K562 (cell line): ENCODE results near the gene PNISR. TPM values are rescaled to one million over a fixed set of nuclear protein-coding genes. Genes with fewer than 3 reads are reported as not detected.

Source experiments
- ATAC-seq: fragments of 200-7000 bp; cut with Tn5 transposase; 3 replicates; pipeline ENCODE4 v1.9.1; 2020; ENCODE audit warnings: moderate library complexity
- BruUV-seq: library from RNA; stranded (reverse); fragments of 400-500 nt; replicated peaks from 2 replicates; lab custom pipeline; 2021; lab: Mats Ljungman, UMichigan
- CTCF ChIA-PET: fragments of 300-600 bp; formaldehyde crosslinking; extraction: SDS; loops from one replicate; lab custom pipeline; 2021; ENCODE audit warnings: low intra/inter-chr PET ratio; lab: Yijun Ruan, JAX
- POLR2A ChIA-PET: fragments of 300-600, 350-650 bp; sonication (Branson Sonifier 250); formaldehyde crosslinking; extraction: SDS; loops from one replicate; lab custom pipeline; 2021; ENCODE audit warnings: antibody characterized with exemption, inconsistent platforms; lab: Yijun Ruan, JAX
- DNase-seq, 4 experiments: peaks; one replicate each; pipeline versions ENCODE4 v3.0.0 to v3.0.0-alpha.2; 2011 to 2018; ENCODE audit warnings: low spot score in 3 of 4, mixed read lengths in 3 of 4; ENCODE audit errors: extremely low read depth in 1 of 4
- FAIRE-seq: peaks from 2 replicates; lab custom pipeline; 2011; peaks lifted over from hg19 to GRCh38; lab: Jason Lieb, UNC
- H2AFZ ChIP-seq: 2 replicates; pipeline ENCODE4 v1.6.0; 2011; ENCODE audit warnings: low read depth, low read length, control low read depth, inconsistent platforms
- H3K27ac ChIP-seq: fragments of 200-600 bp; 3 replicates; pipeline ENCODE4 v1.8.0; 2011; ENCODE audit warnings: low read depth, mild to moderate bottlenecking, control low read depth, inconsistent platforms, low read length, moderate library complexity, mixed read lengths; ENCODE audit errors: extremely low read depth
- H3K27me3 ChIP-seq, 2 experiments: fragments of 300-600 bp in 1 of 2; 2 replicates in 1 of 2; 3 replicates in 1 of 2; pipeline versions ENCODE4 v1.6.0 to v1.8.0; 2011; ENCODE audit warnings: inconsistent platforms in 2 of 2, low read length in 2 of 2, mild to moderate bottlenecking in 1 of 2, mixed read lengths in 1 of 2, moderate library complexity in 1 of 2; ENCODE audit not compliant: control insufficient read depth in 2 of 2, insufficient read depth in 2 of 2
- H3K36me3 ChIP-seq: fragments of 300-600 bp; 3 replicates; pipeline ENCODE4 v1.8.0; 2011; ENCODE audit warnings: mild to moderate bottlenecking, low read length, inconsistent platforms; ENCODE audit not compliant: control insufficient read depth, insufficient read depth
- H3K4me1 ChIP-seq, 2 experiments: fragments of 200-600 bp in 1 of 2; replicated peaks in 1 of 2; 2 replicates in 1 of 2; 3 replicates in 1 of 2; pipeline versions ENCODE4 v1.5.1 to v1.8.0; 2011; ENCODE audit warnings: inconsistent platforms in 2 of 2, low read length in 2 of 2, mild to moderate bottlenecking in 1 of 2, mixed read lengths in 1 of 2, moderate library complexity in 1 of 2; ENCODE audit not compliant: control insufficient read depth in 2 of 2, insufficient read depth in 2 of 2
- H3K4me2 ChIP-seq: 2 replicates; pipeline ENCODE4 v1.6.1; 2011; ENCODE audit warnings: low read length, control low read depth, inconsistent platforms, mixed read lengths; ENCODE audit not compliant: insufficient read depth
- H3K4me3 ChIP-seq: fragments of 200-600 bp; sonication (generic), shearing (Covaris generic); 2 replicates; pipeline ENCODE4 v1.5.1; 2016; ENCODE audit warnings: control low read depth, inconsistent platforms
- H3K79me2 ChIP-seq: fragments of 200-600 bp; 3 replicates; pipeline ENCODE4 v1.8.0; 2011; ENCODE audit warnings: low read length, inconsistent platforms; ENCODE audit not compliant: control insufficient read depth, insufficient read depth
- H3K9ac ChIP-seq, 2 experiments: 2 replicates each; pipeline versions ENCODE4 v1.6.0 to v1.6.1; 2011; ENCODE audit warnings: low read depth in 2 of 2, low read length in 2 of 2, control low read depth in 1 of 2, inconsistent platforms in 1 of 2, mild to moderate bottlenecking in 1 of 2, mixed read lengths in 1 of 2; ENCODE audit not compliant: insufficient read depth in 1 of 2
- H3K9me1 ChIP-seq: one replicate; pipeline ENCODE4 v1.6.0; 2011; ENCODE audit warnings: inconsistent platforms, mild to moderate bottlenecking, low read length, moderate library complexity; ENCODE audit not compliant: control insufficient read depth, insufficient read depth
- H3K9me3 ChIP-seq: replicated peaks from 2 replicates; pipeline ENCODE4 v1.5.1; 2011; ENCODE audit warnings: low read depth, low read length, inconsistent platforms; ENCODE audit not compliant: control insufficient read depth, insufficient read depth
- H4K20me1 ChIP-seq: replicated peaks from 2 replicates; pipeline ENCODE4 v1.6.1; 2011; ENCODE audit warnings: low read length, inconsistent platforms, mixed read lengths; ENCODE audit not compliant: control insufficient read depth, insufficient read depth
- CC2D1A ChIP-seq: fragments of 450-650 bp; IDR thresholded peaks from 2 replicates; pipeline ENCODE4 v1.6.1; 2017; ENCODE audit warnings: mild to moderate bottlenecking
- FOSL1 ChIP-seq: fragments of 200-800 bp; sonication (Bioruptor generic); conservative IDR thresholded peaks from 2 replicates; pipeline ENCODE4 v1.6.1; 2016; ENCODE audit warnings: missing genetic modification characterization, missing compliant biosample characterization
- MAFF ChIP-seq: IDR thresholded peaks from 2 replicates; pipeline ENCODE4 v1.6.1; 2012; ENCODE audit warnings: low read length, improper control_type of control experiment
- MEIS2 ChIP-seq: fragments of 450-650 bp; IDR thresholded peaks from 2 replicates; pipeline ENCODE4 v1.6.1; 2014; ENCODE audit warnings: mild to moderate bottlenecking; ENCODE audit not compliant: partially characterized antibody
- NCOA2 ChIP-seq, 2 experiments: fragments of 450-650 bp; IDR thresholded peaks; 2 replicates each; pipeline ENCODE4 v1.6.1; 2018; ENCODE audit warnings: mild to moderate bottlenecking in 2 of 2, moderate library complexity in 1 of 2; ENCODE audit not compliant: partially characterized antibody in 2 of 2
- PML ChIP-seq: IDR thresholded peaks from 2 replicates; pipeline ENCODE4 v1.6.1; 2012; ENCODE audit warnings: low read length, inconsistent platforms
- ZFP1 ChIP-seq: fragments of 450-650 bp; formaldehyde crosslinking; IDR thresholded peaks from 2 replicates; pipeline ENCODE4 v1.4.0; 2020; ENCODE audit warnings: mild to moderate bottlenecking, mixed read lengths
- ZNF121 ChIP-seq: sonication (generic); formaldehyde crosslinking; conservative IDR thresholded peaks from 2 replicates; pipeline ENCODE4 v1.8.0; 2022; ENCODE audit warnings: missing genetic modification reagents
- WGBS: fragments of 100-300 bp; shearing (Covaris generic); methylation state at CpG from one replicate; pipeline ENCODE4 v1.1.6; 2016; ENCODE audit warnings: low coverage, mixed read lengths; ENCODE audit not compliant: insufficient coverage; ENCODE audit errors: missing lambda C conversion rate; 5-methylcytosine and 5-hydroxymethylcytosine counted together
- in situ Hi-C: fragments of 300-500 bp; cut with MboI; formaldehyde crosslinking; loops from 4 replicates; pipeline ENCODE4 v1.15.0; 2018; ENCODE audit warnings: inconsistent platforms, mixed read lengths
- intact Hi-C: fragments of 100-400 bp; cut with micrococcal nuclease; formaldehyde crosslinking; loops from 2 replicates; pipeline ENCODE4 v1.14.2; 2022
- polyA plus RNA-seq, 8 experiments: library from polyadenylated mRNA; depleted of rRNA in 4 of 8; stranded (reverse) in 5 of 8; unstranded in 3 of 8; fragments of >200 nt; fragmentation: Nextera tagmentation in 2 of 8; fragmentation: Illumina TruSeq in 1 of 8; extraction: Ambion mirVana in 2 of 8; extraction: Trizol in 1 of 8; gene quantifications; 2 replicates each; pipeline versions ENCODE4 v1.2.1 to v1.2.3, GENCODE V29; 2011 to 2014; ENCODE audit warnings: inconsistent platforms in 1 of 8, missing spikeins in 1 of 8
- total RNA-seq, 7 experiments: library from RNA; depleted of rRNA in 6 of 7; stranded (reverse); fragments of >200 nt in 6 of 7; fragmentation: Illumina TruSeq in 2 of 7; extraction: Trizol in 2 of 7; gene quantifications; 2 replicates each; pipeline versions ENCODE4 v1.2.1 to v1.2.3, GENCODE V29; 2011 to 2021; ENCODE audit warnings: low replicate concordance in 1 of 7
- TF ChIP-seq, protein P1 (sequence below), 2 experiments: fragments of 450-650 bp in 1 of 2; sonication (generic) in 1 of 2; formaldehyde crosslinking in 1 of 2; IDR thresholded peaks in 1 of 2; conservative IDR thresholded peaks in 1 of 2; 2 replicates each; pipeline versions ENCODE4 v1.6.1 to v1.8.1; 2016 to 2023; ENCODE audit warnings: mild to moderate bottlenecking in 2 of 2, moderate library complexity in 2 of 2, inconsistent platforms in 1 of 2, missing genetic modification reagents in 1 of 2
- TF ChIP-seq, protein P2 (sequence below): fragments of 450-650 bp; IDR thresholded peaks from 2 replicates; pipeline ENCODE4 v1.6.1; 2016
- TF ChIP-seq, protein P3 (sequence below): sonication (generic); formaldehyde crosslinking; IDR thresholded peaks from 2 replicates; pipeline ENCODE4 v1.8.0; 2023; ENCODE audit warnings: mild to moderate bottlenecking, missing genetic modification reagents

Gene PNISR
- total and polyA plus RNA-seq, 9 of the 15 experiments (the other 6 are each of a cell fraction or from before 2014, with no cell fraction given): 97.4 to 206 (median 131) TPM

DNA sequence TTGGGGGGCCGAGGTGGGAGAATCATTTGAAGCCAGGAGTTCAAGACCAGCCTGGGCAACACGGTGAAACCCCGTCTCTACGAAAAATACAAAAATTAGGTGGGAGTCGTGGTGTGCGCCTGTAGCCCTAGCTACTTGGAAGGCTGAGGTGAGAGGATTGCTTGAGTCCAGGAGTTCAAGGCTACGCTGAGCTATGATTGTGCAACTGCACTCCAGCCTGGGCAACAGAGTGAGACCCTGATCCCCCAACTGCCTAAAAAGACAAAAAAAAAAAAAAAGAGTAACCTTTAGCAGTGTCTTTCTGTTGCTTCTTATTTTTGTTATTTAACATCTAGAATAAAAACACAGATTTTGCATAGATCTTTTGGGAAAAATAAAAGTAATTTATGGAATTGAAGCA, 18.0 kb downstream of the PNISR start:
- Histone ChIP-seq H4K20me1 (no peaks in the 10 kb centered on the region), H3K27ac (no peak overlapping the region), H3K9me1 (no peaks in the 10 kb centered on the region), H3K9me3 (no peaks in the 10 kb centered on the region), H3K36me3 (peaks cover 96% of the 10 kb centered on the region), H3K4me2 (no peak overlapping the region), H3K79me2 (peaks cover 17% of the 10 kb centered on the region), H3K9ac (no peak overlapping the region), H3K27me3 (no peaks in the 10 kb centered on the region), H3K4me3 (no peak overlapping the region), H2AFZ (no peak overlapping the region), H3K4me1 (no peaks in the 10 kb centered on the region)
- FAIRE-seq: no peak
- ChIA-PET POLR2A (interaction anchor here (1.2 kb wide), 1 partner anchor 19 kb away, joined by 3 read pairs; no protein-coding TSS in a partner anchor), CTCF (no interaction called here)
- DNase-seq: no peak
- 77% methylated on average over 7 of the region's 7 CpGs for WGBS
- BruUV-seq: no TSS peak
- in situ Hi-C loops: no loop called here
- TF ChIP-seq ZNF121: peak; percentile 34
- TF ChIP-seq, protein P1, sequence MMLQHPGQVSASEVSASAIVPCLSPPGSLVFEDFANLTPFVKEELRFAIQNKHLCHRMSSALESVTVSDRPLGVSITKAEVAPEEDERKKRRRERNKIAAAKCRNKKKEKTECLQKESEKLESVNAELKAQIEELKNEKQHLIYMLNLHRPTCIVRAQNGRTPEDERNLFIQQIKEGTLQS (IDR thresholded peaks at IDR 0.05): no peak
- TF ChIP-seq, protein P1 (CRISPR knock-in tag; conservative IDR thresholded peaks at IDR 0.05): no peak
- ATAC-seq: no peak
- intact Hi-C loops: no loop called here

DNA sequence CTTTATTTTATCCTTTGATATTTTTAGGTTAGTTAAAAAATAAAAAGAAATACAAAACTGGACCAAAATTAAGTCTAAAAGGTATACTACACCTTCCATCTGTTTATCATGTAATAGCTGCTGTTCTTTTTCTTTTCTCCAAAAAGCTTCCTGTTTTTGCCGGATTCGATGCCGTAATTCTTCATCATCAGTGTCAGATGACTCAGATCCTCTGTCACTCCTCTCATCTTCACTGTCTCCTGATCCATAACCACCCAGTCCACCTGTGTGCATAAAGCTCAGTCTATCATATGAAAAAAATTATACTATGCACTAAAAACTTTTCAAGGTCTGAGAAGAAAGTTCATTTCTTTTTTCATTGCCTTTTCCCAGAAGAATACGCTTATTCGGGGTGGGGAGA, 22.7 kb downstream of the PNISR start:
- TF ChIP-seq PML (no peak), FOSL1 (tag) (0 out of 2 replicates have a peak, but pooled peaks have one; percentile 19), MEIS2 (peak; percentile 34), MAFF (no peak), NCOA2 (IDR thresholded peaks at IDR 0.05; ENCODE audit: partially characterized antibody in 2 of 2) (no peak), ZFP1 (no peak), CC2D1A (no peak)
- TF ChIP-seq, protein P2, sequence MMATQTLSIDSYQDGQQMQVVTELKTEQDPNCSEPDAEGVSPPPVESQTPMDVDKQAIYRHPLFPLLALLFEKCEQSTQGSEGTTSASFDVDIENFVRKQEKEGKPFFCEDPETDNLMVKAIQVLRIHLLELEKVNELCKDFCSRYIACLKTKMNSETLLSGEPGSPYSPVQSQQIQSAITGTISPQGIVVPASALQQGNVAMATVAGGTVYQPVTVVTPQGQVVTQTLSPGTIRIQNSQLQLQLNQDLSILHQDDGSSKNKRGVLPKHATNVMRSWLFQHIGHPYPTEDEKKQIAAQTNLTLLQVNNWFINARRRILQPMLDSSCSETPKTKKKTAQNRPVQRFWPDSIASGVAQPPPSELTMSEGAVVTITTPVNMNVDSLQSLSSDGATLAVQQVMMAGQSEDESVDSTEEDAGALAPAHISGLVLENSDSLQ: 0 out of 2 replicates have a peak, but pooled peaks have one; percentile 28
- TF ChIP-seq, protein P3, sequence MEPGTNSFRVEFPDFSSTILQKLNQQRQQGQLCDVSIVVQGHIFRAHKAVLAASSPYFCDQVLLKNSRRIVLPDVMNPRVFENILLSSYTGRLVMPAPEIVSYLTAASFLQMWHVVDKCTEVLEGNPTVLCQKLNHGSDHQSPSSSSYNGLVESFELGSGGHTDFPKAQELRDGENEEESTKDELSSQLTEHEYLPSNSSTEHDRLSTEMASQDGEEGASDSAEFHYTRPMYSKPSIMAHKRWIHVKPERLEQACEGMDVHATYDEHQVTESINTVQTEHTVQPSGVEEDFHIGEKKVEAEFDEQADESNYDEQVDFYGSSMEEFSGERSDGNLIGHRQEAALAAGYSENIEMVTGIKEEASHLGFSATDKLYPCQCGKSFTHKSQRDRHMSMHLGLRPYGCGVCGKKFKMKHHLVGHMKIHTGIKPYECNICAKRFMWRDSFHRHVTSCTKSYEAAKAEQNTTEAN: no peak
- DNase-seq (no peak), FAIRE-seq (no peak), ATAC-seq (no peak)
- ChIA-PET POLR2A (interaction anchor here (0.6 to 1.9 kb wide), 5 partner anchors 9 to 109 kb away, joined by 3 to 9 read pairs (median 5); partner anchors contain the start of genes COQ3 and PNISR), CTCF (no interaction called here)
- no peaks in the 10 kb centered on the region for H3K79me2 ChIP-seq
- intact Hi-C loops (no loop called here), in situ Hi-C loops (no loop called here)
- H3K4me3 ChIP-seq: no peak overlapping the region
- H3K4me1 ChIP-seq: no peaks in the 10 kb centered on the region
- no peaks in the 10 kb centered on the region for H3K27me3 ChIP-seq
- H3K36me3 ChIP-seq: peaks cover 97% of the 10 kb centered on the region
- no peaks in the 10 kb centered on the region for H4K20me1 ChIP-seq
- WGBS: 93% methylated on average over 5 of the region's 5 CpGs
- no peaks in the 10 kb centered on the region for H3K9me1 ChIP-seq
- no peak overlapping the region for H3K4me2 ChIP-seq
- H2AFZ ChIP-seq: no peak overlapping the region
- H3K27ac ChIP-seq: no peak overlapping the region
- no peak overlapping the region for H3K9ac ChIP-seq
- no TSS peak for BruUV-seq
- H3K9me3 ChIP-seq: no peaks in the 10 kb centered on the region
